Body of pancreas (tissue), 4 donors: ENCODE results near the gene NCBP1.

Source experiments
- POLR2A ChIP-seq, 3 donors: fragments of 450-650 bp; IDR thresholded peaks; one replicate each; pipeline ENCODE4 v1.6.1; 2016; ENCODE audit warnings: antibody characterized with exemption in 3 of 3, mild to moderate bottlenecking in 2 of 3
- TF ChIP-seq, protein P1 (sequence below), 7 experiments: fragments of 450-650 bp in 4 of 7; fragments of 200-600 bp in 3 of 7; sonication (generic) in 3 of 7; IDR thresholded peaks; one replicate each; pipeline ENCODE4 v1.5.1; 2016 to 2019; ENCODE audit warnings: antibody characterized with exemption in 7 of 7

DNA sequence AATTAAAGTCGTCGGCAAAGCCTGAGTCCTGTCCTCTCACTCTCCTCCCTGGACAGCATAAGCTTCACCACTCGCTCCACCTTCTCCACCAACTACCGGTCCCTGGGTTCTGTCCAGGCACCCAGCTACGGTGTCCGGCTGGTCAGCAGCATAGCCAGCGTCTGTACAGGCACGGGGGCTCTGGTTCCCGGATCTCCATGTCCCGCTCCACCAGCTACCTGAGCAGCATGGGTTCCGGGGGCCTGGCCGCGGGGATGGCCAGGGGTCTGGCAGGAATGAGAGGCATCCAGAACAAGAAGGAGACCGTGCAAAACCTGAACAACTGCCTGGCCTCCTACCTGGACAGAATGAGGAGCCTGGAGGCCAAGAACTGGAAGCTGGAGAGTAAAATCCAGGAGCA lies 65.2 kb downstream of the NCBP1 start:
- TF ChIP-seq, protein P1, sequence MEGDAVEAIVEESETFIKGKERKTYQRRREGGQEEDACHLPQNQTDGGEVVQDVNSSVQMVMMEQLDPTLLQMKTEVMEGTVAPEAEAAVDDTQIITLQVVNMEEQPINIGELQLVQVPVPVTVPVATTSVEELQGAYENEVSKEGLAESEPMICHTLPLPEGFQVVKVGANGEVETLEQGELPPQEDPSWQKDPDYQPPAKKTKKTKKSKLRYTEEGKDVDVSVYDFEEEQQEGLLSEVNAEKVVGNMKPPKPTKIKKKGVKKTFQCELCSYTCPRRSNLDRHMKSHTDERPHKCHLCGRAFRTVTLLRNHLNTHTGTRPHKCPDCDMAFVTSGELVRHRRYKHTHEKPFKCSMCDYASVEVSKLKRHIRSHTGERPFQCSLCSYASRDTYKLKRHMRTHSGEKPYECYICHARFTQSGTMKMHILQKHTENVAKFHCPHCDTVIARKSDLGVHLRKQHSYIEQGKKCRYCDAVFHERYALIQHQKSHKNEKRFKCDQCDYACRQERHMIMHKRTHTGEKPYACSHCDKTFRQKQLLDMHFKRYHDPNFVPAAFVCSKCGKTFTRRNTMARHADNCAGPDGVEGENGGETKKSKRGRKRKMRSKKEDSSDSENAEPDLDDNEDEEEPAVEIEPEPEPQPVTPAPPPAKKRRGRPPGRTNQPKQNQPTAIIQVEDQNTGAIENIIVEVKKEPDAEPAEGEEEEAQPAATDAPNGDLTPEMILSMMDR (IDR thresholded peaks at IDR 0.05), result no peak
- TF ChIP-seq POLR2A (IDR thresholded peaks at IDR 0.05), result no peak
